Stimulated activated memory B cell treated with anti-CD40 and anti-IgM and Interleukin-4, amounts not matched to agents 10 μg/mL and 1 μg/mL and 100 μg/mL, for 72 hours (primary cell): Measurements from ENCODE around the gene CSF2RB.

Experiments used
- ATAC-seq: fragments of 150-1000 bp; cut with Tn5 transposase; 2 replicates; pipeline ENCODE4 v1.10.0; 2021
- H3K27ac Mint-ChIP-seq: one replicate; pipeline ENCODE4 v1.8.0; 2022; ENCODE audit warnings: mild to moderate bottlenecking, mixed read lengths
- H3K27me3 Mint-ChIP-seq: one replicate; pipeline ENCODE4 v1.8.0; 2022; ENCODE audit warnings: mixed read lengths
- H3K36me3 Mint-ChIP-seq: one replicate; pipeline ENCODE4 v1.8.0; 2022; ENCODE audit warnings: mixed read lengths
- H3K4me1 Mint-ChIP-seq: one replicate; pipeline ENCODE4 v1.8.0; 2022; ENCODE audit warnings: mixed read lengths
- H3K4me3 Mint-ChIP-seq: one replicate; pipeline ENCODE4 v1.8.0; 2022; ENCODE audit warnings: mild to moderate bottlenecking, moderate library complexity, mixed read lengths
- H3K9me3 Mint-ChIP-seq: one replicate; pipeline ENCODE4 v1.8.0; 2022; ENCODE audit warnings: mixed read lengths

The CSF2RB gene

GRCh38 chr22:36934418-36935312 is 21.2 kb downstream of the CSF2RB start:
- Mint-ChIP-seq H3K4me1 (peaks cover 71% of the 10 kb centered on the region), H3K4me3 (no peak overlapping the region), H3K27ac (peak overlapping the region; percentile 28), H3K36me3 (peaks cover 84% of the 10 kb centered on the region), H3K27me3 (no peaks in the 10 kb centered on the region), H3K9me3 (no peaks in the 10 kb centered on the region)
- no peak for ATAC-seq

- no peaks in the 10 kb centered on the region for H3K27me3 Mint-ChIP-seq
- peaks cover 72% of the 10 kb centered on the region for H3K4me1 Mint-ChIP-seq
- no peak overlapping the region for H3K4me3 Mint-ChIP-seq
- H3K9me3 Mint-ChIP-seq = no peaks in the 10 kb centered on the region
- H3K36me3 Mint-ChIP-seq = peaks cover 78% of the 10 kb centered on the region
- peak overlapping the region; percentile 89 for H3K27ac Mint-ChIP-seq
- ATAC-seq = no peak
Measured at GRCh38 chr22:36935313-36935610, 21.8 kb downstream of the CSF2RB start.

DNA sequence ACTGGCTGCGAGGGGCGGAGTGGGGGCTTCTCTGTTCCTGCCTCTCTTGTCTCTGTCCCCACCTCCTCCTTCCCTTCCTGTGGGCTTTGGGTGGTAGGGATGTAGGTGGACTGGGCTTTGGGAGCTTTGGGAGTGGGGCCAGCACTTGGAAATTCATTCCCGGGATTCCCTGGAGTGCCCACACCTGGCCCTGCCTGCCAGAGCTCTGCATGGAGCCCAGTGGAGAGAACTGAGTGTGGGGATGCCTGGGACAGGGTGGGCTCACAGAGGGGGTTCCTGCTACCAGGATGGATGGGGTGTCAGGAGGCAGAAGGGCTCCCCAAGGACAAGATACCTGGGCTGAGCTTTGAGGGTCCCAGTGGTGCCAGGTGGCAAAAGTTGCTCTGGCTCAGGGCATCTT is 22.3 kb downstream of the CSF2RB start:
- ATAC-seq = no peak
- peaks cover 74% of the 10 kb centered on the region for H3K36me3 Mint-ChIP-seq
- H3K9me3 Mint-ChIP-seq = no peaks in the 10 kb centered on the region
- H3K27ac Mint-ChIP-seq = peak overlapping the region; percentile 89
- H3K27me3 Mint-ChIP-seq = no peaks in the 10 kb centered on the region
- peak overlapping the region; percentile 13 for H3K4me3 Mint-ChIP-seq
- peaks cover 72% of the 10 kb centered on the region for H3K4me1 Mint-ChIP-seq

GRCh38 chr22:36936362-36937116 is 23.1 kb downstream of the CSF2RB start:
- H3K36me3 Mint-ChIP-seq = peaks cover 65% of the 10 kb centered on the region
- H3K4me1 Mint-ChIP-seq = peaks cover 73% of the 10 kb centered on the region
- H3K4me3 Mint-ChIP-seq = no peak overlapping the region
- no peak for ATAC-seq
- H3K9me3 Mint-ChIP-seq = no peaks in the 10 kb centered on the region
- H3K27me3 Mint-ChIP-seq = no peaks in the 10 kb centered on the region
- H3K27ac Mint-ChIP-seq = peak overlapping the region; percentile 89

- ATAC-seq = no peak
- peaks cover 81% of the 10 kb centered on the region for H3K4me1 Mint-ChIP-seq
- H3K36me3 Mint-ChIP-seq = peaks cover 58% of the 10 kb centered on the region
- no peak overlapping the region for H3K4me3 Mint-ChIP-seq
- H3K27ac Mint-ChIP-seq = peak overlapping the region; percentile 89
- no peaks in the 10 kb centered on the region for H3K27me3 Mint-ChIP-seq
- no peaks in the 10 kb centered on the region for H3K9me3 Mint-ChIP-seq
Measured at GRCh38 chr22:36937319-36938027, 24.0 kb downstream of the CSF2RB start.

DNA sequence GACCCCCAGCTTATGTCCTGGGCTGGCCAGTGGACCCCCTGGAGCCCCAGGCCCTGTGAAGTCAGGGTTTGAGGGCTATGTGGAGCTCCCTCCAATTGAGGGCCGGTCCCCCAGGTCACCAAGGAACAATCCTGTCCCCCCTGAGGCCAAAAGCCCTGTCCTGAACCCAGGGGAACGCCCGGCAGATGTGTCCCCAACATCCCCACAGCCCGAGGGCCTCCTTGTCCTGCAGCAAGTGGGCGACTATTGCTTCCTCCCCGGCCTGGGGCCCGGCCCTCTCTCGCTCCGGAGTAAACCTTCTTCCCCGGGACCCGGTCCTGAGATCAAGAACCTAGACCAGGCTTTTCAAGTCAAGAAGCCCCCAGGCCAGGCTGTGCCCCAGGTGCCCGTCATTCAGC is 24.6 kb downstream of the CSF2RB start:
- Mint-ChIP-seq H3K9me3 (no peaks in the 10 kb centered on the region), H3K4me1 (peaks cover 82% of the 10 kb centered on the region), H3K27ac (peak overlapping the region; percentile 89), H3K4me3 (no peak overlapping the region), H3K27me3 (no peaks in the 10 kb centered on the region), H3K36me3 (peaks cover 52% of the 10 kb centered on the region)
- ATAC-seq = no peak

DNA sequence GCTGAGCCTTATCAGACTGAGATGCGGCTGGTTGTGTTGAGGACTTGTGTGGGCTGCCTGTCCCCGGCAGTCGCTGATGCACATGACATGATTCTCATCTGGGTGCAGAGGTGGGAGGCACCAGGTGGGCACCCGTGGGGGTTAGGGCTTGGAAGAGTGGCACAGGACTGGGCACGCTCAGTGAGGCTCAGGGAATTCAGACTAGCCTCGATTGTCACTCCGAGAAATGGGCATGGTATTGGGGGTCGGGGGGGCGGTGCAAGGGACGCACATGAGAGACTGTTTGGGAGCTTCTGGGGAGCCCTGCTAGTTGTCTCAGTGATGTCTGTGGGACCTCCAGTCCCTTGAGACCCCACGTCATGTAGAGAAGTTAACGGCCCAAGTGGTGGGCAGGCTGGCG is 25.5 kb downstream of the CSF2RB start:
- H3K27ac Mint-ChIP-seq = peak overlapping the region; percentile 89
- H3K4me1 Mint-ChIP-seq = peaks cover 88% of the 10 kb centered on the region
- H3K27me3 Mint-ChIP-seq = no peaks in the 10 kb centered on the region
- H3K36me3 Mint-ChIP-seq = peaks cover 47% of the 10 kb centered on the region
- no peaks in the 10 kb centered on the region for H3K9me3 Mint-ChIP-seq
- no peak overlapping the region for H3K4me3 Mint-ChIP-seq
- no peak for ATAC-seq

DNA sequence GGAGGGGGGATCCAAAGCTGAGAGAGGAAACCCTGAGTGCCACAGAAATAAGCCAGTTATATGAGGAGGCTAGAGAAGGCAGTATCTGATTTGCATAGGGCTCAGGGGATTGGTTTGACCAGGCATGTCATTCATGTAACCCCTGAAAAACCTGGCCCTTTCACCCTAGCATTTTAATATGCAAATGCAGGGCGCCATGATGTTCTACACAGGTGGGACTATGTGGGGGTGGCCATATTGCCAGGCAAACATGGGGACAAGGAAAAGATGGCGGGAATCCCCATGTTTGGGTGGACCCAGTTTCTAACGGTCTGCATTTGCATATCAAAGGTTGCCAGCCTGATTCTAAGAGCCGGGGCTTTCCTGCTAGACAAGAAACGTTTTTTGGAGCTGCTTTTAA is 27.2 kb downstream of the CSF2RB start:
- H3K36me3 Mint-ChIP-seq = peaks cover 32% of the 10 kb centered on the region
- no peaks in the 10 kb centered on the region for H3K27me3 Mint-ChIP-seq
- no peaks in the 10 kb centered on the region for H3K9me3 Mint-ChIP-seq
- H3K4me1 Mint-ChIP-seq = peaks cover 74% of the 10 kb centered on the region
- ATAC-seq = peak; percentile 87
- H3K27ac Mint-ChIP-seq = peak overlapping the region; percentile 89
- H3K4me3 Mint-ChIP-seq = peak overlapping the region; percentile 75

DNA sequence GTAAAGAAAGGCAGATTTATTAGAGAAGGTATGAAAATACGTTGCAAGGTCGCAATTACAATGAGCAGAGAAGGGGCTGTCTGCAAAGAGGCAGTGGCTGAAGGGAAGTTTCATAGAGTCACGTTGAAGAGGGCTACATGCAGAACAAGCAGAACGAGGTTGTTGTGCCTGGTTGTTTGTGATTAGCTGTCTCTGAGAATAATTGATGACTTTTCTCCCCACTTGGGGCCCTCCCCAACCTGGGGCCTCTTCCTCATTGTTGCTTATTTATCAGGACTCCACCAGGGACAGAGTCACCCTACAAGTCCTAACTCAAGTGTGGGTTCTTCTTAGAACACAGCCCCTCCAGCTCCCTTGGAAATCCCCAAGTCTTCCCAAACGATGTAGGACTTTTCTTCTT is 29.1 kb downstream of the CSF2RB start:
- no peak overlapping the region for H3K4me3 Mint-ChIP-seq
- ATAC-seq = no peak
- peaks cover 66% of the 10 kb centered on the region for H3K4me1 Mint-ChIP-seq
- H3K27me3 Mint-ChIP-seq = no peaks in the 10 kb centered on the region
- H3K27ac Mint-ChIP-seq = peak overlapping the region; percentile 18
- H3K36me3 Mint-ChIP-seq = peaks cover 16% of the 10 kb centered on the region
- no peaks in the 10 kb centered on the region for H3K9me3 Mint-ChIP-seq

DNA sequence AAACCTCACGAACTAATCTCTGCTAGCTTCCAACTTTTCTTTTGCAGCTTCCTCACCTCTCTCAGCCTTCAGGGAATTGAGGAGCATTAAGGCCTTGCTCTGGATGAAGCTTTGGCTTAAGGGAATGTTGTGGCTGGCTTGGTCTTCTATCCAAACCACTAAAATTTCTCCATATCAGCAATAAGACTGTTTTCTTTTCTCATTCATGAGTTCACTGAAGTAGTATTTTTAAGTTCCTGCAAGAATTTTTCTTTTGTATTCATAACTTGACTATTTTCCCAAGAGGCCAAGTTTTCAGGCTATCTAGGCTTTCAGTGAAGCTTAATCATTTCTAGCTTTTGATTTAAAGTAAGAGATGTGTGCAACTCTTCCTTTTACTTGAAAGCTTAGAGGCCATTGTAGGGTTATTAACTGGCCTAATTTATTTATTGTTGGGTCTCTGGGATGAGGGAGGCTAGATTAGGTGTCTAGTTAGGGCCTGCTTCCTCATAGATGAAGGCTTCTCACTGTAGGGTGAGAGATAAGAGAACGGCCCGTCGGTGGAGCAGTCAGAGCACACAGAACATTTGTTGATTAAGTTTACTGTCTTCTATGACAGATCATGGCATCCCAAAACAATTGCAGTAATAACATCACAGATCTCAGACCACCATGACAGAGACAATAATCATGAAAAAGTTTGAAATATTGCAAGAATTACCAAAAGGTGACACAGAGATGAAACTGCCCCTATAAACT is 33.2 kb downstream of the CSF2RB start:
- Mint-ChIP-seq H3K36me3 (no peaks in the 10 kb centered on the region), H3K4me3 (no peak overlapping the region), H3K27ac (peak overlapping the region; percentile 17), H3K9me3 (no peaks in the 10 kb centered on the region), H3K4me1 (peaks cover 35% of the 10 kb centered on the region), H3K27me3 (peaks cover 12% of the 10 kb centered on the region)
- no peak for ATAC-seq

GRCh38 chr22:36948273-36949225 is 35.1 kb downstream of the CSF2RB start:
- H3K36me3 Mint-ChIP-seq = no peaks in the 10 kb centered on the region
- no peak for ATAC-seq
- H3K27me3 Mint-ChIP-seq = peaks cover 26% of the 10 kb centered on the region
- H3K27ac Mint-ChIP-seq = no peak overlapping the region
- H3K9me3 Mint-ChIP-seq = no peaks in the 10 kb centered on the region
- no peak overlapping the region for H3K4me3 Mint-ChIP-seq
- peaks cover 26% of the 10 kb centered on the region for H3K4me1 Mint-ChIP-seq

DNA sequence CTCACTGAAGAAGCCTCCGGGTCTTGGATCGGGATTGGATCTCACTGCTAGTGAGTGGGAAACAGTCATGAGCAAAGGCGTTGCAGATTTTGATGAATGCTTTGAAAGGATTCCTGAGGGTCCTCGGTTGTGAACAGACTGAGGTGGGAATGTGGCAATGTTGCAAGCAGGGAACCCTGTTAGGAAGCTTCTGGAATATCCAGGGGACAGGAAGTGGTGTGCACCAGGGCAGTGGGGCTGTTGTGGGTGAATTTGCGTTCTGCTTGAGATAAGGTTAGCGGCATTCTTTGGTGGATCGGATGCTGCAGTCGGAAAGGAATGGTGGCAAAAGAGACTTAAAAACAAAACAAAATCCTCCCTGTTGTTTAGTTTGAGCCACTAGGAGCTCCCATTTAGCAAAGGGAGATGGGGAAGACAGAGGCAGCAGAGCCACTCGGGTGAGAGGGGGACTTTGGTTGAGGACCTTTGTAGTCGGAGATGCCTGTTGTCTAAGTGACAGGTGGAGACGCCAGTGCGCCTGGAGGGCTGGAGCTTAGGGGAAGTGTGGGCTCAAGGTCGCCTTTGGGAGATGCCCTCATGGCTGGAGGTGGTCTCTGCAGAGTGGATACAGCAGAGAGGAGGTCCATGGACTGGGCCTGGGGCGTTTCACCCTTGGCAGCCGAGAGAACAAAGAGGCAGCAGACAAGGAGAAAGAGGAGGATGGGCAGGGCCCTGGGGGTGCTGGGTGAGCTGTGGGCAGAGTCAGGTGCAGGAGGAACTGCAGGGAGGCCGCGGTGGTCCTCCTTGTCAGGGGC is 37.6 kb downstream of the CSF2RB start:
- H3K4me3 Mint-ChIP-seq = no peak overlapping the region
- H3K36me3 Mint-ChIP-seq = no peaks in the 10 kb centered on the region
- H3K27me3 Mint-ChIP-seq = peaks cover 43% of the 10 kb centered on the region
- H3K27ac Mint-ChIP-seq = peak overlapping the region; percentile 70
- no peak for ATAC-seq
- H3K9me3 Mint-ChIP-seq = no peaks in the 10 kb centered on the region
- peaks cover 40% of the 10 kb centered on the region for H3K4me1 Mint-ChIP-seq

DNA sequence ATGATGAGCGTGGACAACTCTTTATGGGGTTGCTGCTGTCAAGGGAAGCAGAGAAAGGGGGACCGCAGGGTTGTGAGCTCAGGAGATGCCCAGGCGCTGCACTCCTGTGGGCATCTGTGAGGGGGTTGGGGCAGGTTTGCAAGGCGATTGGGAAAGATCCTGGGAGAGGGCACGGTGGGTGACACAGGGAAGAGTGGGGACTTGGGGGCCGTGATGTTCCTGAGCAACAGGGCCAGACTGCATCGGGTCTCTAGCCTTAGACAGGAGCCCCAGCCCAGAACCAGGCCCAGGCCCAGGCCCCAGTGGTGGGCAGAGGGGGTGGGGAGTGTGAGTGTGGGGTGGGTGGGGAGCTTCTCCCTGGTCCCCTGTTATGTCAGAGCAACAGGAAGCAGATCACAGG is 38.3 kb downstream of the CSF2RB start:
- H3K4me1 Mint-ChIP-seq = peaks cover 36% of the 10 kb centered on the region
- H3K36me3 Mint-ChIP-seq = peaks cover 1% of the 10 kb centered on the region
- H3K27ac Mint-ChIP-seq = no peak overlapping the region
- H3K9me3 Mint-ChIP-seq = peaks cover 2% of the 10 kb centered on the region
- no peak overlapping the region for H3K4me3 Mint-ChIP-seq
- H3K27me3 Mint-ChIP-seq = peaks cover 43% of the 10 kb centered on the region
- ATAC-seq = no peak
